Globus pallidus (tissue), 1 donor: Measurements from ENCODE around the gene TMC6.

ENCODE experiments used
- DNase-seq: peaks from one replicate; pipeline ENCODE4 v3.0.0-alpha.2; 2015; ENCODE audit warnings: low spot score

TMC6 gene

GRCh38 chr17:78110363-78111015, 18.1 kb downstream of the TMC6 start:
- DNase-seq, result no peak

GRCh38 chr17:78109489-78109761, 19.1 kb downstream of the TMC6 start:
- no peak for DNase-seq

- DNase-seq, result no peak
Measured at GRCh38 chr17:78108726-78109488, 19.6 kb downstream of the TMC6 start.

- DNase-seq, result no peak
Measured at GRCh38 chr17:78107976-78108725, 20.4 kb downstream of the TMC6 start.

GRCh38 chr17:78107457-78107856, 21.1 kb downstream of the TMC6 start:
- no peak for DNase-seq

GRCh38 chr17:78106211-78106610, 22.3 kb downstream of the TMC6 start:
- no peak for DNase-seq

GRCh38 chr17:78105551-78105950, 23.0 kb downstream of the TMC6 start:
- no peak for DNase-seq

GRCh38 chr17:78105101-78105500, 23.5 kb downstream of the TMC6 start:
- no peak for DNase-seq

GRCh38 chr17:78104540-78104941, 24.0 kb downstream of the TMC6 start:
- no peak for DNase-seq

GRCh38 chr17:78103311-78103710, 25.2 kb downstream of the TMC6 start:
- no peak for DNase-seq

GRCh38 chr17:78101542-78101941, 27.0 kb downstream of the TMC6 start:
- DNase-seq, result no peak

- no peak for DNase-seq
Measured at GRCh38 chr17:78101112-78101511, 27.4 kb downstream of the TMC6 start.

- no peak for DNase-seq
Measured at GRCh38 chr17:78096093-78096492, 32.5 kb downstream of the TMC6 start.

- DNase-seq, result no peak
Measured at GRCh38 chr17:78095035-78095434, 33.5 kb downstream of the TMC6 start.

GRCh38 chr17:78092794-78093324, 35.7 kb downstream of the TMC6 start:
- DNase-seq, result no peak

GRCh38 chr17:78089576-78090281, 38.8 kb downstream of the TMC6 start:
- no peak for DNase-seq

- DNase-seq, result no peak
Measured at GRCh38 chr17:78088529-78088928, 40.0 kb downstream of the TMC6 start.

GRCh38 chr17:78086740-78087139, 41.8 kb downstream of the TMC6 start:
- DNase-seq, result no peak

- DNase-seq, result no peak
Measured at GRCh38 chr17:78082988-78083387, 45.6 kb downstream of the TMC6 start.

GRCh38 chr17:78082355-78082872, 46.1 kb downstream of the TMC6 start:
- peak; percentile 49 for DNase-seq

GRCh38 chr17:78081551-78081950, 47.0 kb downstream of the TMC6 start:
- DNase-seq, result no peak

GRCh38 chr17:78079253-78079652, 49.3 kb downstream of the TMC6 start:
- DNase-seq, result no peak
